Astrocyte (in vitro differentiated cells and primary cell): ENCODE data around the gene CMIP. TPM values are rescaled to one million over a fixed set of nuclear protein-coding genes. Genes with fewer than 3 reads are reported as not detected.
A peak's percentile ranks its signal among the peaks of the same experiment; 100 is the strongest.

Experiments
- DNase-seq: peaks from one replicate; pipeline ENCODE4 v3.0.0-alpha.2; 2010; ENCODE audit warnings: low read depth
- FAIRE-seq: peaks from 2 replicates; lab custom pipeline; 2011; peaks lifted over from hg19 to GRCh38; lab: Jason Lieb, UNC
- H2AFZ ChIP-seq: 2 replicates; pipeline ENCODE4 v1.6.0; 2012; ENCODE audit warnings: low read depth, low read length, inconsistent platforms
- H3K27ac ChIP-seq: 2 replicates; pipeline ENCODE4 v1.5.1; 2011; ENCODE audit warnings: low read depth, low read length, inconsistent platforms
- H3K27me3 ChIP-seq: 2 replicates; pipeline ENCODE4 v1.6.0; 2011; ENCODE audit warnings: low read length, inconsistent platforms; ENCODE audit not compliant: insufficient read depth
- H3K36me3 ChIP-seq: 2 replicates; pipeline ENCODE4 v1.5.1; 2011; ENCODE audit warnings: low read length, inconsistent platforms; ENCODE audit not compliant: insufficient read depth
- H3K4me1 ChIP-seq: 2 replicates; pipeline ENCODE4 v1.5.1; 2011; ENCODE audit warnings: low read length, inconsistent platforms; ENCODE audit not compliant: insufficient read depth
- H3K4me2 ChIP-seq: 2 replicates; pipeline ENCODE4 v1.6.0; 2012; ENCODE audit warnings: low read length, inconsistent platforms
- H3K4me3 ChIP-seq: 2 replicates; pipeline ENCODE4 v1.5.1; 2011; ENCODE audit warnings: low read depth, mild to moderate bottlenecking, low read length, inconsistent platforms; ENCODE audit not compliant: insufficient read depth
- H3K79me2 ChIP-seq: 2 replicates; pipeline ENCODE4 v1.6.0; 2012; ENCODE audit warnings: mild to moderate bottlenecking, low read length, inconsistent platforms; ENCODE audit not compliant: insufficient read depth
- H3K9ac ChIP-seq: 2 replicates; pipeline ENCODE4 v1.6.0; 2012; ENCODE audit warnings: mild to moderate bottlenecking, low read length, inconsistent platforms
- H3K9me3 ChIP-seq: 2 replicates; pipeline ENCODE4 v1.5.1; 2012; ENCODE audit warnings: low read depth, mild to moderate bottlenecking, low read length, inconsistent platforms; ENCODE audit not compliant: insufficient read depth
- H4K20me1 ChIP-seq: 2 replicates; pipeline ENCODE4 v1.6.0; 2012; ENCODE audit warnings: low read length, inconsistent platforms; ENCODE audit not compliant: insufficient read depth
- H3K27ac Mint-ChIP-seq: one replicate; pipeline ENCODE4 v1.8.0; 2021; ENCODE audit warnings: mild to moderate bottlenecking, mixed read lengths; ENCODE audit not compliant: unreplicated experiment
- H3K27me3 Mint-ChIP-seq: one replicate; pipeline ENCODE4 v1.8.0; 2021; ENCODE audit warnings: low read depth, mixed read lengths; ENCODE audit not compliant: unreplicated experiment
- H3K36me3 Mint-ChIP-seq: one replicate; pipeline ENCODE4 v1.8.0; 2021; ENCODE audit warnings: low read depth, mixed read lengths; ENCODE audit not compliant: unreplicated experiment
- H3K4me1 Mint-ChIP-seq: one replicate; pipeline ENCODE4 v1.8.0; 2021; ENCODE audit warnings: low read depth, mixed read lengths; ENCODE audit not compliant: unreplicated experiment
- H3K4me3 Mint-ChIP-seq: one replicate; pipeline ENCODE4 v1.8.0; 2021; ENCODE audit warnings: mild to moderate bottlenecking, moderate library complexity, mixed read lengths; ENCODE audit not compliant: unreplicated experiment
- H3K9me3 Mint-ChIP-seq: one replicate; pipeline ENCODE4 v1.8.0; 2021; ENCODE audit warnings: mild to moderate bottlenecking, mixed read lengths; ENCODE audit not compliant: unreplicated experiment
- EZH2 ChIP-seq: IDR thresholded peaks from 2 replicates; pipeline ENCODE4 v1.6.1; 2012; ENCODE audit warnings: mild to moderate bottlenecking, low read length, inconsistent platforms; ENCODE audit not compliant: insufficient read depth
- total RNA-seq: library from RNA; stranded (reverse); gene quantifications from 2 replicates; pipeline ENCODE4 v1.2.1, GENCODE V29; 2021
- TF ChIP-seq, protein P1 (sequence below): IDR thresholded peaks from 2 replicates; pipeline ENCODE4 v1.5.1; 2011; ENCODE audit warnings: low read depth, mild to moderate bottlenecking, inconsistent platforms, low read length, moderate library complexity; ENCODE audit not compliant: insufficient read depth

Gene CMIP
- total RNA-seq, 1 donor from 2014 or later = 71.5 TPM

- H3K4me2 ChIP-seq = no peak overlapping the region
- DNase-seq (no peak), FAIRE-seq (no peak)
- no peak overlapping the region for H3K27ac Mint-ChIP-seq
- no peaks in the 10 kb centered on the region for H3K79me2 ChIP-seq
- H3K27me3 ChIP-seq = no peaks in the 10 kb centered on the region
- peaks cover 15% of the 10 kb centered on the region for H3K4me1 Mint-ChIP-seq
- H3K4me1 ChIP-seq = peaks cover 20% of the 10 kb centered on the region
- H3K36me3 ChIP-seq = no peaks in the 10 kb centered on the region
- H3K9ac ChIP-seq = no peak overlapping the region
- H4K20me1 ChIP-seq = no peaks in the 10 kb centered on the region
- no peaks in the 10 kb centered on the region for H3K9me3 Mint-ChIP-seq
- no peak overlapping the region for H3K4me3 ChIP-seq
- H3K4me3 Mint-ChIP-seq = no peak overlapping the region
- peaks cover 30% of the 10 kb centered on the region for H3K36me3 Mint-ChIP-seq
- no peaks in the 10 kb centered on the region for H3K9me3 ChIP-seq
- no peaks in the 10 kb centered on the region for H3K27me3 Mint-ChIP-seq
- H2AFZ ChIP-seq = no peak overlapping the region
- H3K27ac ChIP-seq = no peak overlapping the region
- TF ChIP-seq EZH2 = no peak
- TF ChIP-seq, protein P1, sequence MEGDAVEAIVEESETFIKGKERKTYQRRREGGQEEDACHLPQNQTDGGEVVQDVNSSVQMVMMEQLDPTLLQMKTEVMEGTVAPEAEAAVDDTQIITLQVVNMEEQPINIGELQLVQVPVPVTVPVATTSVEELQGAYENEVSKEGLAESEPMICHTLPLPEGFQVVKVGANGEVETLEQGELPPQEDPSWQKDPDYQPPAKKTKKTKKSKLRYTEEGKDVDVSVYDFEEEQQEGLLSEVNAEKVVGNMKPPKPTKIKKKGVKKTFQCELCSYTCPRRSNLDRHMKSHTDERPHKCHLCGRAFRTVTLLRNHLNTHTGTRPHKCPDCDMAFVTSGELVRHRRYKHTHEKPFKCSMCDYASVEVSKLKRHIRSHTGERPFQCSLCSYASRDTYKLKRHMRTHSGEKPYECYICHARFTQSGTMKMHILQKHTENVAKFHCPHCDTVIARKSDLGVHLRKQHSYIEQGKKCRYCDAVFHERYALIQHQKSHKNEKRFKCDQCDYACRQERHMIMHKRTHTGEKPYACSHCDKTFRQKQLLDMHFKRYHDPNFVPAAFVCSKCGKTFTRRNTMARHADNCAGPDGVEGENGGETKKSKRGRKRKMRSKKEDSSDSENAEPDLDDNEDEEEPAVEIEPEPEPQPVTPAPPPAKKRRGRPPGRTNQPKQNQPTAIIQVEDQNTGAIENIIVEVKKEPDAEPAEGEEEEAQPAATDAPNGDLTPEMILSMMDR = no peak
These were observed 256.8 kb downstream of the CMIP start for GRCh38 chr16:81701296-81701970.

- Histone ChIP-seq H3K9me3 (no peaks in the 10 kb centered on the region), H3K4me3 (no peak overlapping the region), H3K4me1 (peaks cover 29% of the 10 kb centered on the region), H3K4me2 (no peak overlapping the region), H3K79me2 (no peaks in the 10 kb centered on the region), H3K27ac (no peak overlapping the region), H4K20me1 (peaks cover 5% of the 10 kb centered on the region), H3K36me3 (no peaks in the 10 kb centered on the region), H3K9ac (no peak overlapping the region), H3K27me3 (no peaks in the 10 kb centered on the region), H2AFZ (no peak overlapping the region)
- Mint-ChIP-seq H3K27me3 (no peaks in the 10 kb centered on the region), H3K36me3 (peaks cover 35% of the 10 kb centered on the region), H3K27ac (peak overlapping the region; percentile 8), H3K4me1 (peaks cover 25% of the 10 kb centered on the region), H3K9me3 (no peaks in the 10 kb centered on the region), H3K4me3 (no peak overlapping the region)
- DNase-seq = no peak
- TF ChIP-seq, protein P1 = no peak
- no peak for TF ChIP-seq EZH2
- no peak for FAIRE-seq
These were observed 257.9 kb downstream of the CMIP start for GRCh38 chr16:81702506-81702905.
